SK-N-SH treated with all-trans-retinoic acid at 6 μM for 48 hours (cell line): Measurements from ENCODE around the gene BRI3BP.

ENCODE experiments used
- ATAC-seq: fragments of 200-7000 bp; cut with Tn5 transposase; 3 replicates; pipeline ENCODE4 v1.9.1; 2020; ENCODE audit warnings: mild to moderate bottlenecking, moderate library complexity
- BACH2 ChIP-seq: fragments of 250-450 bp; sonication (Bioruptor Pico); IDR thresholded peaks from 2 replicates; pipeline ENCODE4 v1.9.0; 2021; ENCODE audit warnings: mild to moderate bottlenecking, borderline replicate concordance
- CREB5 ChIP-seq: fragments of 250-450 bp; sonication (Bioruptor Pico); IDR thresholded peaks from 2 replicates; pipeline ENCODE4 v1.5.1; 2020; ENCODE audit warnings: low read depth, mild to moderate bottlenecking, moderate library complexity
- CSDC2 ChIP-seq: fragments of 250-450 bp; sonication (Bioruptor Pico); IDR thresholded peaks from 2 replicates; pipeline ENCODE4 v1.5.0; 2020; ENCODE audit warnings: mild to moderate bottlenecking, moderate library complexity
- CSRNP3 ChIP-seq: fragments of 250-450 bp; sonication (Bioruptor Pico); IDR thresholded peaks from 2 replicates; pipeline ENCODE4 v1.5.1; 2021; ENCODE audit warnings: mild to moderate bottlenecking, moderate library complexity
- ESRRG ChIP-seq: fragments of 250-450 bp; sonication (Bioruptor Pico); IDR thresholded peaks from 2 replicates; pipeline ENCODE4 v1.6.1; 2021; ENCODE audit warnings: mild to moderate bottlenecking
- GLIS3 ChIP-seq: fragments of 250-450 bp; sonication (Bioruptor Pico); IDR thresholded peaks from 2 replicates; pipeline ENCODE4 v1.5.0; 2020; ENCODE audit warnings: mild to moderate bottlenecking, moderate library complexity
- PATZ1 ChIP-seq: fragments of 250-450 bp; sonication (Bioruptor Pico); IDR thresholded peaks from 2 replicates; pipeline ENCODE4 v1.8.0; 2020; ENCODE audit warnings: mild to moderate bottlenecking, moderate library complexity, borderline replicate concordance
- POU6F1 ChIP-seq: fragments of 250-450 bp; sonication (Bioruptor Pico); IDR thresholded peaks from 2 replicates; pipeline ENCODE4 v1.8.0; 2021; ENCODE audit warnings: low read depth, mild to moderate bottlenecking, moderate library complexity, borderline replicate concordance
- RARB ChIP-seq: fragments of 250-450 bp; sonication (Bioruptor Pico); IDR thresholded peaks from 2 replicates; pipeline ENCODE4 v1.8.0; 2021; ENCODE audit warnings: mild to moderate bottlenecking, moderate library complexity
- SNAI2 ChIP-seq: fragments of 250-450 bp; sonication (Bioruptor Pico); IDR thresholded peaks from 2 replicates; pipeline ENCODE4 v1.5.0; 2020; ENCODE audit warnings: mild to moderate bottlenecking, moderate library complexity
- TCF4 ChIP-seq: fragments of 250-450 bp; sonication (Bioruptor Pico); IDR thresholded peaks from 2 replicates; pipeline ENCODE4 v1.8.0; 2021; ENCODE audit warnings: mild to moderate bottlenecking, moderate library complexity, borderline replicate concordance
- TOX ChIP-seq: fragments of 250-450 bp; sonication (Bioruptor Pico); IDR thresholded peaks from 2 replicates; pipeline ENCODE4 v1.8.0; 2021; ENCODE audit warnings: mild to moderate bottlenecking, moderate library complexity, borderline replicate concordance
- TSHZ2 ChIP-seq: fragments of 250-450 bp; sonication (Bioruptor Pico); IDR thresholded peaks from 2 replicates; pipeline ENCODE4 v1.5.0; 2020; ENCODE audit warnings: mild to moderate bottlenecking, moderate library complexity
- ZFP3 ChIP-seq: fragments of 250-450 bp; sonication (Bioruptor Pico); IDR thresholded peaks from 2 replicates; pipeline ENCODE4 v1.5.0; 2020; ENCODE audit warnings: mild to moderate bottlenecking, moderate library complexity
- ZFP30 ChIP-seq: fragments of 450-650 bp; formaldehyde crosslinking; IDR thresholded peaks from 2 replicates; pipeline ENCODE4 v1.5.0; 2022; ENCODE audit warnings: mild to moderate bottlenecking, moderate library complexity
- ZNF70 ChIP-seq: fragments of 450-650 bp; formaldehyde crosslinking; IDR thresholded peaks from 2 replicates; pipeline ENCODE4 v1.5.0; 2020; ENCODE audit warnings: mild to moderate bottlenecking, moderate library complexity

The BRI3BP gene

GRCh38 chr12:125064492-125064891 lies 71.0 kb downstream of the BRI3BP start:
- TF ChIP-seq CREB5 (CRISPR knock-in tag) (no peak), TCF4 (CRISPR knock-in tag) (no peak)
- ATAC-seq = no peak

- peak; percentile 95 for ATAC-seq
- TF ChIP-seq ESRRG (no peak), TOX (CRISPR knock-in tag) (no peak), CREB5 (CRISPR knock-in tag) (no peak), ZNF70 (CRISPR knock-in tag) (no peak)
Measured at GRCh38 chr12:125065021-125065918, 71.8 kb downstream of the BRI3BP start, which contains the start of gene AACS. Gene AACS, plus strand, starts transcription at chr12:125065435. Its CDS starts 150 bp downstream, at chr12:125065585.

- ATAC-seq = peak; percentile 7
- TF ChIP-seq POU6F1 (no peak), SNAI2 (CRISPR knock-in tag) (no peak), PATZ1 (CRISPR knock-in tag) (no peak), ESRRG (no peak), BACH2 (no peak), ZFP3 (CRISPR knock-in tag) (no peak), ZNF70 (CRISPR knock-in tag) (no peak), TCF4 (CRISPR knock-in tag) (no peak), GLIS3 (no peak)
Measured at GRCh38 chr12:125065919-125066570, 72.6 kb downstream of the BRI3BP start.

- ATAC-seq = no peak
- TF ChIP-seq TCF4 (CRISPR knock-in tag) (no peak), CSDC2 (CRISPR knock-in tag) (no peak), BACH2 (no peak), CSRNP3 (no peak), POU6F1 (no peak), ZFP3 (CRISPR knock-in tag) (no peak), PATZ1 (CRISPR knock-in tag) (no peak), CREB5 (CRISPR knock-in tag) (no peak), ZNF70 (CRISPR knock-in tag) (no peak), RARB (no peak), ESRRG (no peak), TSHZ2 (CRISPR knock-in tag) (no peak), ZFP30 (CRISPR knock-in tag) (no peak), SNAI2 (CRISPR knock-in tag) (no peak)
Measured at GRCh38 chr12:125068391-125068790, 74.9 kb downstream of the BRI3BP start.
